NB4 (cell line): ENCODE measurements around the gene TLN1.

Source experiments
- CTCF ChIP-seq: IDR thresholded peaks from one replicate; pipeline ENCODE4 v1.5.1; 2012; ENCODE audit warnings: low read depth, low read length
- MAX ChIP-seq: IDR thresholded peaks from 2 replicates; pipeline ENCODE4 v1.6.1; 2011; ENCODE audit warnings: low read depth, low read length
- POLR2A ChIP-seq: IDR thresholded peaks from 2 replicates; pipeline ENCODE4 v1.6.1; 2011; ENCODE audit warnings: mild to moderate bottlenecking; ENCODE audit not compliant: insufficient read length; ENCODE audit errors: extremely low read depth

- TF ChIP-seq POLR2A, result no peak
- TF ChIP-seq MAX, result no peak
- no peak for TF ChIP-seq CTCF
Measured at GRCh38 chr9:35691757-35692301, 40.2 kb downstream of the TLN1 start.
